SK-N-SH treated with all-trans-retinoic acid at 6 μM for 48 hours (cell line): Measurements from ENCODE around the gene JPH3.

Source experiments
- ESRRG ChIP-seq: fragments of 250-450 bp; sonication (Bioruptor Pico); IDR thresholded peaks from 2 replicates; pipeline ENCODE4 v1.6.1; 2021; ENCODE audit warnings: mild to moderate bottlenecking
- GLIS3 ChIP-seq: fragments of 250-450 bp; sonication (Bioruptor Pico); IDR thresholded peaks from 2 replicates; pipeline ENCODE4 v1.5.0; 2020; ENCODE audit warnings: mild to moderate bottlenecking, moderate library complexity
- POU6F1 ChIP-seq: fragments of 250-450 bp; sonication (Bioruptor Pico); IDR thresholded peaks from 2 replicates; pipeline ENCODE4 v1.8.0; 2021; ENCODE audit warnings: low read depth, mild to moderate bottlenecking, moderate library complexity, borderline replicate concordance
- PPARA ChIP-seq: fragments of 250-450 bp; sonication (Bioruptor Pico); IDR thresholded peaks from 2 replicates; pipeline ENCODE4 v1.5.0; 2020; ENCODE audit warnings: mild to moderate bottlenecking, borderline replicate concordance
- RARB ChIP-seq: fragments of 250-450 bp; sonication (Bioruptor Pico); IDR thresholded peaks from 2 replicates; pipeline ENCODE4 v1.8.0; 2021; ENCODE audit warnings: mild to moderate bottlenecking, moderate library complexity
- ZFP3 ChIP-seq: fragments of 250-450 bp; sonication (Bioruptor Pico); IDR thresholded peaks from 2 replicates; pipeline ENCODE4 v1.5.0; 2020; ENCODE audit warnings: mild to moderate bottlenecking, moderate library complexity
- ZNF565 ChIP-seq: fragments of 450-650 bp; formaldehyde crosslinking; conservative IDR thresholded peaks from 2 replicates; pipeline ENCODE4 v1.5.0; 2020; ENCODE audit warnings: low read depth, mild to moderate bottlenecking, moderate library complexity
- ZNF8 ChIP-seq: fragments of 450-650 bp; formaldehyde crosslinking; IDR thresholded peaks from 2 replicates; pipeline ENCODE4 v1.5.0; 2020; ENCODE audit warnings: mild to moderate bottlenecking, moderate library complexity

GRCh38 chr16:87581857-87582215 is 20.5 kb upstream of the JPH3 start:
- TF ChIP-seq ZNF8 (CRISPR knock-in tag) (no peak), ESRRG (CRISPR knock-in tag) (no peak), RARB (CRISPR knock-in tag) (no peak), PPARA (CRISPR knock-in tag) (no peak), ZFP3 (no peak), GLIS3 (CRISPR knock-in tag) (no peak), ZNF565 (CRISPR knock-in tag) (no peak), POU6F1 (CRISPR knock-in tag) (no peak)
